Activated naive CD8-positive, alpha-beta T cell treated with anti-CD3 and anti-CD28 coated beads, Interleukin-2, amount 50 U/mL, for 16 hours (primary cell): ENCODE results near the gene SNRNP27.

Experiments used
- DNase-seq: peaks from one replicate; pipeline ENCODE4 v3.0.0-alpha.2; 2020; ENCODE audit warnings: low read depth, low spot score

Gene SNRNP27

GRCh38 chr2:69914950-69915945 lies 21.5 kb downstream of the SNRNP27 start, which contains the start of gene MXD1:
Gene MXD1 (plus strand): TSS chr2:69915109. CDS start chr2:69915331, 222 bp downstream.
- DNase-seq = no peak

DNA sequence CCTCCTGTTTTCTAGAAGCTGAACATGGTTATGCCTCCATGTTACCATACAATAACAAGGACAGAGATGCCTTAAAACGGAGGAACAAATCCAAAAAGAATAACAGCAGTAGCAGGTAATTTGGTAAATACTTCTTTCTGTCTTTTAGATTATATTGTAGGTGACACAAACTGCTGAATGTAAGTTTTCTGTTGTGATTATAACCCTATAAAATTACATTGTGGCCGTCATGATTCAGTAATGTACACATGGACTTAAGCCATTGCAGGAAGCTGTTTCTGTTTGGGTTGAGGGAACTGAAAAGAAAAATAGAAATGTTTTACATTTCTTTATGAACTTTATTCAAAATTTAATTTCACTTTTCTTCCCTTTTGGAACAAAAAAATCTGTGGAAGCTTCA lies 22.4 kb downstream of the SNRNP27 start:
- no peak for DNase-seq

- no peak for DNase-seq
These were observed 24.1 kb downstream of the SNRNP27 start for GRCh38 chr2:69917852-69918251.

DNA sequence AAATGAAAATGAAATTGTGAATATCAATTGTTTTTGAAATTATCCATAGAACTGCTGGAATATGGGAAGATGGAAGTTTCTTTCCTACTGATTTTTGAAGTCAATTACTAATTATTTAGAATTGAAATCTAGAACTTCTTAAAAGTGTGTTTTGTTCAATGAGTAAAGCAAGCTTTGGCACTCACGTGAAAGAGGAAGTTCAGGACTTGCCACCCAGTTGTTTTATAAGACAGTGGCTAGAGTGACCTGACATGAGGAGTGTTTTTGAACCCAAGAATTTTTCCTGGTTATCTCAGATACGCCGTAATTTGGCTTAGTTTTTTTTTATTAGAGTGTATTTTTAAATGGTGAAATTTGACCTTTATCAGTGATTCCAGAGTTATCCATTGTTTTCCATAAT lies 24.6 kb downstream of the SNRNP27 start:
- no peak for DNase-seq

- DNase-seq = no peak
These were observed 29.4 kb downstream of the SNRNP27 start for GRCh38 chr2:69923116-69923515.

DNA sequence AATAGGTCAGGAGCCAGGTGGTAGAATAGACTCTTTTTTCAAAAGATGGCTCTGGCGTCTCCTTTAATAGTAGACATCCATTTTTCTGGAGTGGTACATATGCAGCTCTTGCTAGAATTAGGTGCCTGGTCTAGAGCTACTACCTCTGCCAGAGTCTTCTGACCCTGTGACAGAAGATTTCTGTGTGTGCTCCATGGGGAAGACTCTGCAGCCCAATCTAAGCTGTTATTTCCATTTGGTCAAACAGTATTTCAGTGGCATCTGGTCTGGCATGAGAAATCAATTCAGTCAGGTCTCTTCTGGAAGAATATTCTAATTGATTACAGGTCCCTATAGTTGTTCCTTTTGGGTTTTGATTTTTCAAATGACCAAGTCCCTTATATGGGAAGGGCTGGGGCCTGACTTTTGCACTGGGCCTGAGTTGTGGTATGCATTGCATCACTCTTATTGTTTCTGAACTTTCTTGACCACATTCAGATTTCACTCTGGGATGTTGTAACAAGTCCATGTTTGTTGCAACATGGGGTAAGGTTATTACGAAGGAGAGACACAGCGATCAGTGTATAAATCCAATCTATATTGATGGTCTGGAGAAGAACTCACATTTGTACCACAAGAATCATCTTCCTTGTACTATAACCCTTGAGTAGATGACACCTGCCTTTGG lies 33.2 kb downstream of the SNRNP27 start:
- DNase-seq = no peak

DNA sequence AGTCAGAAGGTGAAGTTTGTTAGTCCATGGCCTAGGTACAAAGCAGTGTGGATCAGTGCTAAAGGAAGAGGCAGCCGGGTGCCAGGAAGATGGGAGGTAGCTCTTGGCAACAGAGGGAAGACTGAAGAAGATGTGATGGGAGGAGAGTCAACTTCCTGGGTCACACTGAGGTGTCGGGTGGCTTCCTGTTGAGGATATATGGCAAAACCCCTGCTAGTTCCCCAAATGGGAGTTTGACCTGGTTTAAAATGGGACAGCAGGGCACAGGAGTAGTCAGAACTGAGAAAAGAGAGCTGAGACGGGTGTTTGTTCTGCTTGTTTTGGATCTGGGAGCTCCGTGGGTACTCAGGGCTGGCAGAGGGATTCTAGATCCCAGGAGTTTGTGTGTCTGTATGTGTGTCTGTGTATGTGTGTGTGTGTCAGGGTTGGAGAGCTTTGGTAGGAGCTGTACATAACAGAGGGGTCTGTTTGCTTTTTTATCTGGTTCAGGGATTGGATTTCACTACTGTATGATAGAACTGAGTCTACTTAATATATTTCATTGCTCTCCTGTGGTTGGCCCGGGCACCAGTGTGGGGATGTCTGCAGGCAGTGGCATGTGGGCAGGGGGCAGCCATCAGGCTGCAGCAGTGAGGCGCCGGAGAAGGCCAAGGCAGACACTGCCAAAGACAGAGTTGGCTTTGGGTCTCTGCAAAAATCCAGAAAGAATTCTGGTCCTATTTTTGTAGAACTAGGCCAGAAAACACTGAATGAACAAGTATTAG lies 38.3 kb downstream of the SNRNP27 start:
- DNase-seq = no peak

- no peak for DNase-seq
These were observed 38.8 kb downstream of the SNRNP27 start for GRCh38 chr2:69932596-69932922.

- DNase-seq = no peak
These were observed 39.6 kb downstream of the SNRNP27 start for GRCh38 chr2:69933254-69933828.

GRCh38 chr2:69933839-69934613 lies 40.3 kb downstream of the SNRNP27 start:
- DNase-seq = no peak

GRCh38 chr2:69934614-69934908 lies 40.8 kb downstream of the SNRNP27 start:
- DNase-seq = no peak

- no peak for DNase-seq
These were observed 41.3 kb downstream of the SNRNP27 start for GRCh38 chr2:69935011-69935410.

- no peak for DNase-seq
These were observed 43.1 kb downstream of the SNRNP27 start for GRCh38 chr2:69936906-69937305.

DNA sequence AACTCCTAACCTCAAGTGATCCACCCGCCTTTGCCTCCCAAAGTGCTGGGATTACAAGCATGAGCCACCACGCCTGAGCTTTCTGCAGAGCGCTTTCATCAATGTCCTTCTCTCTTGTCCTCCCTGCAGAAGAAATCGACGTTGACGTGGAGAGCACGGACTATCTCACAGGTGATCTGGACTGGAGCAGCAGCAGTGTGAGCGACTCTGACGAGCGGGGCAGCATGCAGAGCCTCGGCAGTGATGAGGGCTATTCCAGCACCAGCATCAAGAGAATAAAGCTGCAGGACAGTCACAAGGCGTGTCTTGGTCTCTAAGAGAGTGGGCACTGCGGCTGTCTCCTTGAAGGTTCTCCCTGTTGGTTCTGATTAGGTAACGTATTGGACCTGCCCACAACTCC lies 44.2 kb downstream of the SNRNP27 start:
- no peak for DNase-seq

DNA sequence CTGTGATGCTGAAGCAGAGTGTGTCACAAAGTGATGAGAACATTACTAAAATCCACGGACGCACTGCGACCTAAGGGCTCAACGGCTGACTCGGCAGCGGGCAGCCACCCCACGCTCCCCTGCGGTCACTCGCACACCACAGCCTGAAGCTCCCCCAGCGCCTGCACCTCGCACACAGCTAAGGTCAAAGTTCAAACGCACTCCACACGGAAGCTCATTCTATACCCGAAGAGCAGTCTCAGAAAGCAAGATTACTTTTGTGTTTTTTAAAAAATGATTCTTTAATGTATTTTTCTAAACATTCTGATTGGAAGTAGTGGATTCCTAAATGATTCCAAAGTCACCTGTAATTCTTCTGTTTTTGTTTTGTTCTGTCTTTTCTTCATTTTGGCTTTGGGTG lies 46.0 kb downstream of the SNRNP27 start:
- no peak for DNase-seq

DNA sequence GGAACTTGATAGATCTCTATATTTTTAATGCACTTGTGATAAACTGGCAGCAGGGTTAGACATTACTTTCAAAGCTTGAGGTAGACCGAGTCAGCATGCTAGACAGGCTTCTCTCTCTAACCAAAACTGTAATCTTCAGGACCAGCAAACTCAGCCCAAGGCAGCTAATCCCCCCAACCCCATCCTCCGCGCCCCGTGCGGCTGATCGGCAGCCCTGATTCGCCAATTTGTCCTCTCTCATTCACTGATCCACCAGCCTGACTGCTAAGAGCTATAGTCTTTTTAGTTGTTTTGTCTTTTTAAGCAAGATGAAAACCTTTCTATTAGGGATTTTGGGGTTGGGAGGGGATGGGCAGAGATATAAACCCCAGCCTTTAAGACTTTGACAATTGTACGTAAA lies 46.9 kb downstream of the SNRNP27 start:
- no peak for DNase-seq

DNA sequence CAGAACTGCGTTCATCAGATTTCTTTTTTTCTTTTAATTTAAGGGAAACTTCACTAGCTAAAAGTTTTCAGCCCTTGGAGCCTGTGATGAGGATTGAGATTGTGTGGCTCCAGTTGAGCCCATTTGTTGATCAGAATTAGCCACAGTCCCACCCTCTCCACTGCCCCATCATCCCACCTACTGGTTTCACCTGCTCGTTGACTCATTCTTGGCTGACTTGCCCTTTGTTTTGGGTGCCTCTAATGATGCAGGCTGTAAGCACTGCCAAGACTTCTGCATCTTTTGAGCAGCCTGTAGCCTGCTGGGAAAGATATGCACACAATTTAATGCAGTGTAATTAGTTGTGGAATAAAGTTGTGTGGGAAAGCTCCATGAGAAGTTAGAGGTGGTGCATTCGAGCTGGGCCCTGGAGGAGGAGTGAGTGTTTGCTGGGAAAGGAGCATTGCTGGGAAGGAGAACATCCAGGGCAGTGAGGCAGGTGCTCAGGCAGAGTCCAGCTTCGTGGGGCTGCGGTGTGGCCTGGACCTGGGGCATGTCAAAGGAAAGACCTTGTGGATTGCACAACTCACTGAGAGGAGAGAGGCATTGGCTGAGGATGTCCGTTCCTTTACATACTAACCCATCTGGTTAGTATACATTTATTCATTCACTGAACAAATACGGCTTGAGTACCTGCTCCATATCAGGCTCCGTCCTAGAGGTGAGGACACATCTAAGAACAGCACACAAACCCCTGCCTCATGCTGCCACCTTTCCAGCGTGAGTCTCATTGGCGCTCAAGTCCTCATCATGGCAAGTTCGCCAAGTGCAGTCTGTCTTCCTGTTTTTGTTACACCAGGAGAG lies 49.5 kb downstream of the SNRNP27 start:
- DNase-seq = no peak

GRCh38 chr2:69943843-69944525 lies 50.2 kb downstream of the SNRNP27 start:
- DNase-seq = no peak

DNA sequence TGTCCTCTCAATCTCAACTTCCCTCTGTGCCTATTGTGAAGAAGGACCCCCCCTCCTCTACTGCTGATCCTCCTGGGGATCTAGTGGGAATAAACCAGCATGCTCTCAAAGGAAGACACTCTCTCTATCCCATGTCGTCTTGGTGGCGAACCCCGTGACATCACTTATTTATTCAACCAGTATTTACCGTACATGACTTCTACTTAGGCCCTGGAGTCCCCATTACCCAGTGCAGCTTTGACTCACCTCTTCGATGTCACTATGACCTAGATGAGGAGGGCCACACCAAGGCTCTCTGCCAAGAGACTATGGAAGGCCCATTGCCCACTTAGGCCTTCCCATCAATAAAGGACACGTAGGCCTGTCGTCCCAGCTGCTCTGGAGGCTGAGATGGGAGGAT lies 51.0 kb downstream of the SNRNP27 start:
- no peak for DNase-seq

DNA sequence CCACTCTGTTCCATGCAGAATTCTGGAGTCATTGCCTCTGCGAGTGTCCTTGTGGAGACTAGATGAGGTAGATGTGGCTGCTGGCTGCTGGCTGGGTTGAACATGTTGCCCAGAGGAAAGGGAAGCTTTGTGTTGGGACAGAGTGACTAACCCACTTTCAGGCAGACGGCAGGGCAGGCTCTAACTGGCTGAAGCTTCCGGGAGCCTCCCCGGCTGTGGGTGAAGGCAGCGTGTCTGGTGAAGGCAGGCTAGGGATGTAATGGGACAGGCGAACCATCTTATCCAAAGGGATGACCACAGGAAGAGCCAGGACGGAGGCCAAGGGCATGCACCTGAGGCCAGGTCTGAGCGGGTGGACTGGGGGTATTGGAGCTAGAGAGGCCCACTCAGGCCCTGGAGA lies 51.7 kb downstream of the SNRNP27 start:
- no peak for DNase-seq
